ENCODE measurements around the gene CST3. TPM values are rescaled to one million over a fixed set of nuclear protein-coding genes. Genes with fewer than 3 reads are reported as not detected.

Gene CST3
- polyA plus RNA-seq, 2 of the 4 experiments (the other 2 are of a cell fraction), result 136 to 238 TPM

DNA sequence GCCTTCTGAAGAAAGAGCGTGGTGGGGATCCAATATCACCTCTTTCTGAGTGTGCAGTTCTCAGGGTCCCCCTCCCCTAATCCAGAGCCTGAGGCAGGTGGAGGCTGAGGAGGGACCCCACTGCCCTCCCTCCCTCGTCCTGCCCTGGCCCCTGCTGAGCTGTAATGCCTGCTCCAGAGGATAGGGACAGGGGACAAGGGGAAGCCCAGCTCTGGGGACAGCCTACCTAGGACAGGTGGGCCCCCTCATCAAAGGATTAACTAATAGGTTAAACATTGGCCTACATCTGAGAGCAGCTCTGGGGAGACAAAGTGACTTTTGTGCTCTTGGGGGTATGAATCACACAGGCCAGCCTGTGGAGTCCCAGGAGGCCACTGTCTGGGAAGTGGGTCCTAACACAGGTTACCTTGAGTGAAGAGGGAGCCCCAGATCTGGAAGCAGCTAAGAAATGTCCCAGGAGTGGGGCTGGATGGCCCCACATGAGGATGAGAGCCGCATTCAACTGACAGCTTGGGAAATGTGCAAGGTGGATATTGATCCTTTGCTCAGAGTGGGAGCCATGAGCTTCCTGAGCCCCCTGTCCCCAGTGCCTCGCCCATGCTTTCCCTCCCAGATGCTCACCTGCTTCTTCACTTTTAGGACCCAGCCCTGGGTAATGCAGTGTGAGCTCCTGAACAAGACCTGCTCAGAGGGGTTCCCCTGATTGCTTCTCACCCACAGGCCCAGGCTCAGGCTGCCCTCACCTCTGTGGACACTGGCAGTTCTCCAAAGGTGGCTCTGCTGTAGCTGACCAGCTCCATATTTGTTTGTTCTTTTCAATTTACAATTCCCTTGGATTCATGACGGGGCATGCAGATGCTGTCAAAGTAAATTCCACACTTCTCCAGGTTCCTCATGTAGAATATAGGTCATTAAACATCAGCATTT lies 51.7 kb downstream of the CST3 start:
- Histone ChIP-seq H3K27ac (no peak overlapping the region), H3K4me2 (no peak overlapping the region), H3K9me3 (peaks cover 3% of the 10 kb centered on the region; the same call in 1 of the 3 replicates), H3K4me1 (peaks cover 4% of the 10 kb centered on the region; the same call in 2 of the 3 replicates), H3K4me3 (no peak overlapping the region)
- DNase-seq (ENCODE audit: low read depth in 1 of 2, low spot score in 1 of 2) (no peak), ATAC-seq (no peak; a peak in 1 of 6 replicates), FAIRE-seq (no peak)
- CTCF ChIA-PET, result interaction anchor here (0.9 to 1.0 kb wide), 3 partner anchors 21 to 144 kb away, joined by 3 to 4 read pairs (median 4); no protein-coding TSS in a partner anchor
- POLR2A ChIA-PET, result no interaction called here
- 27% methylated on average over 5 of the region's 5 CpGs for WGBS (ENCODE audit: missing lambda C conversion rate)
- TF ChIP-seq HES2 (IDR thresholded peaks at IDR 0.05), result no peak
- no peak for TF ChIP-seq HOXA7 (CRISPR knock-in tag; IDR thresholded peaks at IDR 0.05)
- TF ChIP-seq HDAC2 (IDR thresholded peaks at IDR 0.05), result no peak
- TF ChIP-seq FOSB (CRISPR knock-in tag; IDR thresholded peaks at IDR 0.05), result no peak
- no peak for TF ChIP-seq ZNF302 (CRISPR knock-in tag; IDR thresholded peaks at IDR 0.05)
- no peak for TF ChIP-seq RCOR1 (IDR thresholded peaks at IDR 0.05; ENCODE audit: low read depth, low read length)
- no peak for TF ChIP-seq PHF8 (IDR thresholded peaks at IDR 0.05; ENCODE audit: borderline replicate concordance, low read depth)
- no peak for TF ChIP-seq TP53 (CRISPR knock-in tag; IDR thresholded peaks at IDR 0.05)
- TF ChIP-seq E2F6 (IDR thresholded peaks at IDR 0.05; ENCODE audit: borderline replicate concordance, low read depth), result no peak
- TF ChIP-seq FOXS1 (CRISPR knock-in tag; IDR thresholded peaks at IDR 0.05), result no peak
- no peak for TF ChIP-seq FOSL2 (IDR thresholded peaks at IDR 0.05)
- no peak for TF ChIP-seq FOSL2 (CRISPR knock-in tag; IDR thresholded peaks at IDR 0.05)
- no peak for TF ChIP-seq HOXB13 (CRISPR knock-in tag; IDR thresholded peaks at IDR 0.05; ENCODE audit: low read depth)
- no peak for TF ChIP-seq NPAS2 (CRISPR knock-in tag; IDR thresholded peaks at IDR 0.05; ENCODE audit: borderline replicate concordance)
- no peak for TF ChIP-seq POLR2AphosphoS2 (conservative IDR thresholded peaks at IDR 0.05; ENCODE audit: low read length)
- TF ChIP-seq ZSCAN20 (CRISPR knock-in tag; IDR thresholded peaks at IDR 0.05), result no peak
- TF ChIP-seq, protein P1, sequence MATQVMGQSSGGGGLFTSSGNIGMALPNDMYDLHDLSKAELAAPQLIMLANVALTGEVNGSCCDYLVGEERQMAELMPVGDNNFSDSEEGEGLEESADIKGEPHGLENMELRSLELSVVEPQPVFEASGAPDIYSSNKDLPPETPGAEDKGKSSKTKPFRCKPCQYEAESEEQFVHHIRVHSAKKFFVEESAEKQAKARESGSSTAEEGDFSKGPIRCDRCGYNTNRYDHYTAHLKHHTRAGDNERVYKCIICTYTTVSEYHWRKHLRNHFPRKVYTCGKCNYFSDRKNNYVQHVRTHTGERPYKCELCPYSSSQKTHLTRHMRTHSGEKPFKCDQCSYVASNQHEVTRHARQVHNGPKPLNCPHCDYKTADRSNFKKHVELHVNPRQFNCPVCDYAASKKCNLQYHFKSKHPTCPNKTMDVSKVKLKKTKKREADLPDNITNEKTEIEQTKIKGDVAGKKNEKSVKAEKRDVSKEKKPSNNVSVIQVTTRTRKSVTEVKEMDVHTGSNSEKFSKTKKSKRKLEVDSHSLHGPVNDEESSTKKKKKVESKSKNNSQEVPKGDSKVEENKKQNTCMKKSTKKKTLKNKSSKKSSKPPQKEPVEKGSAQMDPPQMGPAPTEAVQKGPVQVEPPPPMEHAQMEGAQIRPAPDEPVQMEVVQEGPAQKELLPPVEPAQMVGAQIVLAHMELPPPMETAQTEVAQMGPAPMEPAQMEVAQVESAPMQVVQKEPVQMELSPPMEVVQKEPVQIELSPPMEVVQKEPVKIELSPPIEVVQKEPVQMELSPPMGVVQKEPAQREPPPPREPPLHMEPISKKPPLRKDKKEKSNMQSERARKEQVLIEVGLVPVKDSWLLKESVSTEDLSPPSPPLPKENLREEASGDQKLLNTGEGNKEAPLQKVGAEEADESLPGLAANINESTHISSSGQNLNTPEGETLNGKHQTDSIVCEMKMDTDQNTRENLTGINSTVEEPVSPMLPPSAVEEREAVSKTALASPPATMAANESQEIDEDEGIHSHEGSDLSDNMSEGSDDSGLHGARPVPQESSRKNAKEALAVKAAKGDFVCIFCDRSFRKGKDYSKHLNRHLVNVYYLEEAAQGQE (IDR thresholded peaks at IDR 0.05), result no peak

DNA sequence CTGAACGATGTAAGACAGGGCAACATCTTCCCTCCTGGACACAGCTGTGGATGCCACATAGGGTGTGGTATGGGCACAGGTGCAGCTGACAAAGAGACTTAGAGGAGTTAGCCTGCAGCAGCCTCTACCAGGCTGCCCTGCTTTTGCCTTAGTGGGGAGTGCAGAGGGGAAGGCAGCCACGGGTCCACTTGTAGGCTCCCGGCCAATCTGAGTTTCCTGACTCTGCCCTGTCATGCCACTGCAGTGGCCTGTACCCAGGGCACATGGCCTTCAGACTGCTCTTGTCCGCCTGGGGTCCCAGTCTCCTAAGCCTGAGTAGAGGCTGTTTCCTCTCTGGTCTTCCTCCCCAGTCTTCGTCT lies 52.3 kb downstream of the CST3 start:
- H3K4me2 ChIP-seq, result no peak overlapping the region
- TF ChIP-seq, protein P2, sequence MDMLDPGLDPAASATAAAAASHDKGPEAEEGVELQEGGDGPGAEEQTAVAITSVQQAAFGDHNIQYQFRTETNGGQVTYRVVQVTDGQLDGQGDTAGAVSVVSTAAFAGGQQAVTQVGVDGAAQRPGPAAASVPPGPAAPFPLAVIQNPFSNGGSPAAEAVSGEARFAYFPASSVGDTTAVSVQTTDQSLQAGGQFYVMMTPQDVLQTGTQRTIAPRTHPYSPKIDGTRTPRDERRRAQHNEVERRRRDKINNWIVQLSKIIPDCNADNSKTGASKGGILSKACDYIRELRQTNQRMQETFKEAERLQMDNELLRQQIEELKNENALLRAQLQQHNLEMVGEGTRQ (IDR thresholded peaks at IDR 0.05), result no peak
- TF ChIP-seq BHLHE40 (IDR thresholded peaks at IDR 0.05; ENCODE audit: low read depth, low read length) (no peak), CEBPB (IDR thresholded peaks at IDR 0.05) (no peak), HOXB5 (CRISPR knock-in tag; IDR thresholded peaks at IDR 0.05) (no peak), SMC3 (IDR thresholded peaks at IDR 0.05) (no peak), RCOR1 (IDR thresholded peaks at IDR 0.05; ENCODE audit: low read depth, low read length) (no peak)
- no peak overlapping the region for H3K27ac ChIP-seq
- no peak for DNase-seq (ENCODE audit: low read depth in 1 of 2, low spot score in 1 of 2)
- no peak; a peak in 1 of 6 replicates for ATAC-seq
- peaks cover 5% of the 10 kb centered on the region; the same call in 1 of the 3 replicates for H3K9me3 ChIP-seq
- WGBS (ENCODE audit: missing lambda C conversion rate), result 36% methylated on average over 5 of the region's 5 CpGs
- no peak for FAIRE-seq
- CTCF ChIA-PET, result interaction anchor here (1.0 kb wide), 1 partner anchor 29 kb away, joined by 4 read pairs; no protein-coding TSS in a partner anchor
- H3K4me3 ChIP-seq, result no peak overlapping the region
- H3K4me1 ChIP-seq, result peaks cover 4% of the 10 kb centered on the region; the same call in 2 of the 3 replicates
- POLR2A ChIA-PET, result no interaction called here
